Measurements from ENCODE around the gene CDH4. TPM values are rescaled to one million over a fixed set of nuclear protein-coding genes. Genes with fewer than 3 reads are reported as not detected.

Gene CDH4
- polyA plus RNA-seq, 2 donors, result 0.02 to 0.05 TPM

- H3K9me3 ChIP-seq (ENCODE audit: control insufficient read depth in 2 of 2, insufficient read depth in 1 of 2, low read depth in 1 of 2, low read length in 1 of 2), result peaks cover 0 to 4% of the 10 kb centered on the region in 2 donors
- H3K4me3 ChIP-seq (ENCODE audit: low read depth in 1 of 2, low read length in 2 of 2), result no peak overlapping the region
- no peaks in the 10 kb centered on the region for H3K36me3 ChIP-seq (ENCODE audit: control insufficient read depth in 2 of 2, insufficient read depth in 2 of 2, low read length in 1 of 2)
- H3K4me1 ChIP-seq (ENCODE audit: control insufficient read depth in 2 of 2, insufficient read depth in 2 of 2, low read length in 1 of 2), result no peaks in the 10 kb centered on the region
- H3K27ac ChIP-seq (ENCODE audit: low read depth in 2 of 2, low read length in 1 of 2), result no peak overlapping the region
- WGBS, 2 donors, result 91 to 97% methylated on average over 11 of the region's 11 CpGs
- no peaks in the 10 kb centered on the region for H3K27me3 ChIP-seq (ENCODE audit: control insufficient read depth in 1 of 2, insufficient read depth in 2 of 2, low read length in 2 of 2)
Observed at GRCh38 chr20:61746147-61746646, 494.1 kb downstream of the CDH4 start.

- Histone ChIP-seq H3K9me3 (ENCODE audit: control insufficient read depth in 2 of 2, insufficient read depth in 1 of 2, low read depth in 1 of 2, low read length in 1 of 2) (peaks cover 0 to 4% of the 10 kb centered on the region in 2 donors), H3K27ac (ENCODE audit: low read depth in 2 of 2, low read length in 1 of 2) (no peak overlapping the region), H3K36me3 (ENCODE audit: control insufficient read depth in 2 of 2, insufficient read depth in 2 of 2, low read length in 1 of 2) (no peaks in the 10 kb centered on the region), H3K4me3 (ENCODE audit: low read depth in 1 of 2, low read length in 2 of 2) (no peak overlapping the region), H3K27me3 (ENCODE audit: control insufficient read depth in 1 of 2, insufficient read depth in 2 of 2, low read length in 2 of 2) (no peaks in the 10 kb centered on the region), H3K4me1 (ENCODE audit: control insufficient read depth in 2 of 2, insufficient read depth in 2 of 2, low read length in 1 of 2) (no peaks in the 10 kb centered on the region)
- 90% methylated on average over 12 of the region's 12 CpGs for WGBS, 2 donors
Observed at GRCh38 chr20:61746781-61747180, 494.7 kb downstream of the CDH4 start.

GRCh38 chr20:61748376-61748775 lies 496.3 kb downstream of the CDH4 start:
- no peak overlapping the region for H3K4me3 ChIP-seq (ENCODE audit: low read depth in 1 of 2, low read length in 2 of 2)
- WGBS, 2 donors, result 61 to 63% methylated on average over 3 of the region's 3 CpGs
- H3K27me3 ChIP-seq (ENCODE audit: control insufficient read depth in 1 of 2, insufficient read depth in 2 of 2, low read length in 2 of 2), result no peaks in the 10 kb centered on the region
- H3K36me3 ChIP-seq (ENCODE audit: control insufficient read depth in 2 of 2, insufficient read depth in 2 of 2, low read length in 1 of 2), result no peaks in the 10 kb centered on the region
- no peaks in the 10 kb centered on the region for H3K4me1 ChIP-seq (ENCODE audit: control insufficient read depth in 2 of 2, insufficient read depth in 2 of 2, low read length in 1 of 2)
- no peak overlapping the region for H3K27ac ChIP-seq (ENCODE audit: low read depth in 2 of 2, low read length in 1 of 2)
- peaks cover 0 to 4% of the 10 kb centered on the region in 2 donors for H3K9me3 ChIP-seq (ENCODE audit: control insufficient read depth in 2 of 2, insufficient read depth in 1 of 2, low read depth in 1 of 2, low read length in 1 of 2)

GRCh38 chr20:61749406-61750075 lies 497.5 kb downstream of the CDH4 start:
- H3K4me1 ChIP-seq (ENCODE audit: control insufficient read depth in 2 of 2, insufficient read depth in 2 of 2, low read length in 1 of 2), result no peaks in the 10 kb centered on the region
- no peak overlapping the region for H3K4me3 ChIP-seq (ENCODE audit: low read depth in 1 of 2, low read length in 2 of 2)
- 53 to 56% methylated on average over 6 of the region's 6 CpGs for WGBS, 2 donors
- no peaks in the 10 kb centered on the region for H3K27me3 ChIP-seq (ENCODE audit: control insufficient read depth in 1 of 2, insufficient read depth in 2 of 2, low read length in 2 of 2)
- no peak overlapping the region for H3K27ac ChIP-seq (ENCODE audit: low read depth in 2 of 2, low read length in 1 of 2)
- no peaks in the 10 kb centered on the region for H3K36me3 ChIP-seq (ENCODE audit: control insufficient read depth in 2 of 2, insufficient read depth in 2 of 2, low read length in 1 of 2)
- peaks cover 0 to 4% of the 10 kb centered on the region in 2 donors for H3K9me3 ChIP-seq (ENCODE audit: control insufficient read depth in 2 of 2, insufficient read depth in 1 of 2, low read depth in 1 of 2, low read length in 1 of 2)

GRCh38 chr20:61750093-61750492 lies 498.0 kb downstream of the CDH4 start:
- Histone ChIP-seq H3K9me3 (ENCODE audit: control insufficient read depth in 2 of 2, insufficient read depth in 1 of 2, low read depth in 1 of 2, low read length in 1 of 2) (peaks cover 0 to 4% of the 10 kb centered on the region in 2 donors), H3K4me1 (ENCODE audit: control insufficient read depth in 2 of 2, insufficient read depth in 2 of 2, low read length in 1 of 2) (no peaks in the 10 kb centered on the region), H3K36me3 (ENCODE audit: control insufficient read depth in 2 of 2, insufficient read depth in 2 of 2, low read length in 1 of 2) (no peaks in the 10 kb centered on the region), H3K27ac (ENCODE audit: low read depth in 2 of 2, low read length in 1 of 2) (no peak overlapping the region), H3K4me3 (ENCODE audit: low read depth in 1 of 2, low read length in 2 of 2) (no peak overlapping the region), H3K27me3 (ENCODE audit: control insufficient read depth in 1 of 2, insufficient read depth in 2 of 2, low read length in 2 of 2) (no peaks in the 10 kb centered on the region)
- 43 to 49% methylated on average over 1 of the region's 1 CpG for WGBS, 2 donors

- H3K27me3 ChIP-seq (ENCODE audit: control insufficient read depth in 1 of 2, insufficient read depth in 2 of 2, low read length in 2 of 2), result no peaks in the 10 kb centered on the region
- peaks cover 0 to 3% of the 10 kb centered on the region in 2 donors for H3K4me1 ChIP-seq (ENCODE audit: control insufficient read depth in 2 of 2, insufficient read depth in 2 of 2, low read length in 1 of 2)
- WGBS, 2 donors, result 93 to 94% methylated on average over 8 of the region's 8 CpGs
- H3K27ac ChIP-seq (ENCODE audit: low read depth in 2 of 2, low read length in 1 of 2), result no peak overlapping the region
- H3K9me3 ChIP-seq (ENCODE audit: control insufficient read depth in 2 of 2, insufficient read depth in 1 of 2, low read depth in 1 of 2, low read length in 1 of 2), result no peaks in the 10 kb centered on the region
- no peak overlapping the region for H3K4me3 ChIP-seq (ENCODE audit: low read depth in 1 of 2, low read length in 2 of 2)
- H3K36me3 ChIP-seq (ENCODE audit: control insufficient read depth in 2 of 2, insufficient read depth in 2 of 2, low read length in 1 of 2), result no peaks in the 10 kb centered on the region
Observed at GRCh38 chr20:61752576-61752975, 500.5 kb downstream of the CDH4 start.

GRCh38 chr20:61753316-61753942 lies 501.4 kb downstream of the CDH4 start:
- Histone ChIP-seq H3K27ac (ENCODE audit: low read depth in 2 of 2, low read length in 1 of 2) (no peak overlapping the region), H3K27me3 (ENCODE audit: control insufficient read depth in 1 of 2, insufficient read depth in 2 of 2, low read length in 2 of 2) (no peaks in the 10 kb centered on the region), H3K4me1 (ENCODE audit: control insufficient read depth in 2 of 2, insufficient read depth in 2 of 2, low read length in 1 of 2) (peaks cover 0 to 3% of the 10 kb centered on the region in 2 donors), H3K9me3 (ENCODE audit: control insufficient read depth in 2 of 2, insufficient read depth in 1 of 2, low read depth in 1 of 2, low read length in 1 of 2) (no peaks in the 10 kb centered on the region), H3K36me3 (ENCODE audit: control insufficient read depth in 2 of 2, insufficient read depth in 2 of 2, low read length in 1 of 2) (no peaks in the 10 kb centered on the region), H3K4me3 (ENCODE audit: low read depth in 1 of 2, low read length in 2 of 2) (no peak overlapping the region)
- WGBS, 2 donors, result 61% methylated on average over 12 of the region's 12 CpGs

- no peaks in the 10 kb centered on the region for H3K36me3 ChIP-seq (ENCODE audit: control insufficient read depth in 2 of 2, insufficient read depth in 2 of 2, low read length in 1 of 2)
- whole genome bisulfite sequencing, 2 donors, result 85 to 86% methylated on average over 23 of the region's 23 CpGs
- H3K9me3 ChIP-seq (ENCODE audit: control insufficient read depth in 2 of 2, insufficient read depth in 1 of 2, low read depth in 1 of 2, low read length in 1 of 2), result no peaks in the 10 kb centered on the region
- H3K27ac ChIP-seq (ENCODE audit: low read depth in 2 of 2, low read length in 1 of 2), result no peak overlapping the region
- peaks cover 0 to 3% of the 10 kb centered on the region in 2 donors for H3K4me1 ChIP-seq (ENCODE audit: control insufficient read depth in 2 of 2, insufficient read depth in 2 of 2, low read length in 1 of 2)
- no peaks in the 10 kb centered on the region for H3K27me3 ChIP-seq (ENCODE audit: control insufficient read depth in 1 of 2, insufficient read depth in 2 of 2, low read length in 2 of 2)
- no peak overlapping the region for H3K4me3 ChIP-seq (ENCODE audit: low read depth in 1 of 2, low read length in 2 of 2)
Observed at GRCh38 chr20:61753987-61754956, 502.2 kb downstream of the CDH4 start.

GRCh38 chr20:61754976-61755778 lies 503.1 kb downstream of the CDH4 start:
- Histone ChIP-seq H3K4me3 (ENCODE audit: low read depth in 1 of 2, low read length in 2 of 2) (no peak overlapping the region), H3K27ac (ENCODE audit: low read depth in 2 of 2, low read length in 1 of 2) (no peak overlapping the region), H3K27me3 (ENCODE audit: control insufficient read depth in 1 of 2, insufficient read depth in 2 of 2, low read length in 2 of 2) (no peaks in the 10 kb centered on the region), H3K4me1 (ENCODE audit: control insufficient read depth in 2 of 2, insufficient read depth in 2 of 2, low read length in 1 of 2) (peaks cover 0 to 3% of the 10 kb centered on the region in 2 donors), H3K36me3 (ENCODE audit: control insufficient read depth in 2 of 2, insufficient read depth in 2 of 2, low read length in 1 of 2) (no peaks in the 10 kb centered on the region), H3K9me3 (ENCODE audit: control insufficient read depth in 2 of 2, insufficient read depth in 1 of 2, low read depth in 1 of 2, low read length in 1 of 2) (no peaks in the 10 kb centered on the region)
- WGBS, 2 donors, result 86 to 90% methylated on average over 12 of the region's 12 CpGs
